ENCODE measurements around the gene SLC27A1.
"Not testable (repeated sequence)": the region's sequence is repeated elsewhere in the genome, so short reads cannot be mapped to it uniquely, and the experiment has no call there.

SLC27A1 gene

DNA sequence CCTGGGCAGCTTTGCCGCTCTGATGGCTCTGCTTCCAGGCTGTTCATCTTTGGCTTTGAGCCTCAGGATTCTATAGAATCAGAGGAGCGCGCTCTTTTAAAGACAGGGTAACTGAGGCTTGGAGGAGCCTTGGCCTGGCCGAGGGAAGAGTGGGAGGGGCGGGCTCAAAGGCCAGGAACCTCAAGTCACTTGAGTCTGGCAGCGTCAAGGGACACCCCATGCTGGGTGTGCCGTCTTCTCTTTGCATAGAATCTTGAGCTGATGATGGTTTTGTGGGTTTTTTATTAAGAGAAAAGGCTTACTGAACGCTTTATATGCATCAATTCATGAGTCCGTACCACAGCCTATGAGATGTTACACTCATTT, 42.2 kb downstream of the SLC27A1 start:
- no peak for DNase-seq

- DNase-seq, result no peak
These were observed 45.3 kb downstream of the SLC27A1 start for GRCh38 chr19:17515408-17516149.

DNA sequence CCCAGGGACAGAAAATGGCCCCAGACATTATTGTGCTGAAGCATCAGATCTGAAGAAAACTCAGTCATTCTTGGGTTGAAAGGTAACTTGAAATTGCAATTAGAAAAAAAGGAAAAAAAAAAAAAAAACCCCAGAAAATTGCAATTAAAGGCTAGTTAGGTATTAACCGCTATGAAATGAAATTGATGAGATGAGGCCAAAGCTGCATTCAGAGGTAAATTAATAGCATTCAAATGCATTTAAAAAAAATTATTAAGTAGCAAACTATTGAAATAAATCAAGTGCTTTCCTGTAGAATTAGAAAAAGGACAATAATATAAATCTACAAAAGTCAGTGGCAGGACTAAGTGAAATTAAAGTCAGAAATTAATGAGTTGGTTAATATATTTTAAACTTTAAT, 47.6 kb downstream of the SLC27A1 start:
- DNase-seq, result no peak

DNA sequence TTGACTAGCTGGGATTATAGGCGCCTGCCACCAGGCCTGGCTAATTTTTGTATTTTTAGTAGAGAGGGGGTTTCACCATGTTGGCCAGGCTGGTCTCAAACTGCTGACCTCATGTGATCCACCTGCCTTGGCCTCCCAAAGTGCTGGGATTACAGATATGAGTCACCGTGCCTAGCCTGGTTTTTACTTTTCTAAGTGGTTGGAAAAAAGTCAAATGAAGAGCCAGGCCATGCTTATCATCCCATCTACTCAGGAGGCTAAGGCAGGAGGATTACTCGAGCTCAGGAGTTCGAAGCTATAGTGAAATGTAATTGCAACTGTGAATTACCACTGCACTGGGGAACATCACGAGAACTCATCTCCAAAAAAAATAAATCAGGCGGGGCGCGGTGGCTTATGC, 48.3 kb downstream of the SLC27A1 start:
- DNase-seq, result not testable (repeated sequence)

DNA sequence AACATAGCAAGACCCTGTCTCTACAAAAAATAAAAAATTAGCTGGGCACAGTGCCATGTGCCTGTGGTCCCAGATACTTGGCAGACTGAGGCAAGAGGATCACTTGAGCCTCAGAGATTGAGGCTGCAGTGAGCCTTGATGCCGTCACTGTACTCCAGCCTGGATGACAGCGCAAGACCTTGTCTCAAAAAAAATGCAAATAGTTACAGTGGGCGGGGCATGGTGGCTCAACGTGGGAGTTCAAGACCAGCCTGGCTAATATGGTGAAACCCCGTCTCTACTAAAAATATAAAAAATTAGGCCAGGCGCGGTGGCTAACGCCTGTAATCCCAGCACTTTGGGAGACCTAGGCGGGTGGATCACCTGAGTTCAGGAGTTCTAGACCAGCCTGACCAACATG, 49.6 kb downstream of the SLC27A1 start:
- DNase-seq, result no peak

- no peak for DNase-seq
These were observed 50.5 kb downstream of the SLC27A1 start for GRCh38 chr19:17520865-17521264.

GRCh38 chr19:17522988-17523872, 52.9 kb downstream of the SLC27A1 start:
- DNase-seq, result no peak

DNA sequence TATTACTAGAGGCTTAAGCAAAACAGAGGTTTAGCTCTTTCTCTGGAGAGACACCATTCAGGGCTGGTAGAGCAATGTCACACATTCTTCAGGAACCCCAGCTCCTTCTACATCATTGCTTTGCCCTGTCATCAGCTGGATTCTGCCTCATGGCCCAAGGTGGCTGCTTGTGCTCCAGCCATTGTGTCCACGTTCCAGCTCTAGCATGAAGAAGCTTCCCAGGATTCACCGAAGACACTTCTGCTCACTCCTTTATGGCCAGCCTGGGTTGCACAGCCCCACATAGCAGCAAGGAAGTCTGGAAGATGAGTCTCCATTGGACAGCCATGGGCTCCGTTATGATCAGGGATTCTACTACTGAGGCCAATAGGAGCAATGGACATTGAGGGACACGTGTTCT, 54.3 kb downstream of the SLC27A1 start:
- no peak for DNase-seq

GRCh38 chr19:17525141-17525540, 54.8 kb downstream of the SLC27A1 start:
- no peak for DNase-seq

DNA sequence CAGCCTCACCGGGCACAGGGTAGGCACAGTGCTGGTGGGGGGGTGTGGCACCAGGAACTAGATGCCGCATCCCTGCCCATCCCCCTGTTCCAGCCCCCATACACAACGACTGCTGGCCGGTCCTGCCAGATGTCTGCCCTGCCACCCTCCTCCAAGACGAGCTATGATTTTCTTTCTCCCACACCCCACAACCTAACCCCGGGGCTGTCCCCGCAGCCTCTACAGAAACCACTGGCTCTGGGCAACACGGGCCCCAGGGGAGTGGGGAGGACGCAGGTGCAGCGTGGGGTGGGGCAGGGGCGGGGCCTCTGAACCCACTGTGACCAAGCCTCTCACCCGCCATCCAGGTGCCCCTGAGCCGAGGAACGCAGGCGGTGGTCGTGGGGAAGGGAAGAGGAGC, 56.6 kb downstream of the SLC27A1 start:
- no peak for DNase-seq

- DNase-seq, result no peak
These were observed 57.0 kb downstream of the SLC27A1 start for GRCh38 chr19:17527326-17527725.

DNA sequence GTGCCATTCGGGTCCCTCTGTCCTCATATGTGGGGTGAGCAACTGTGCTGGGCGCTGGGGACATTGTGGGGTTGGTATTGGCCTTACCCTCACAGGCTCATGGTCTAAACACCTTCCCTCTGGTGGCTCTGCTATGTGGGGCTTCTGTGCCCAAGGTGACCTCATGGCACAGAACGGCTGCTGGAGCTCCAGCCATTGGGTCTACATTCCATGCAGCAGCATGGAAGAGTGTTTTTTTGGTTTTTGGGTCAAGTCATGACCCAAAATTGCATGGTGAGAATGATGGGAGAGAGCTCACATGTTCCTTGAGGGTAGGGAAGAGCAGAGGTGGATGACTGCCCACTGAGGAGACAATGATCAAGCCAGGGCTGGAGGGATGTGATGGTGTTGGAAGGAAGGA, 58.3 kb downstream of the SLC27A1 start:
- no peak for DNase-seq

DNA sequence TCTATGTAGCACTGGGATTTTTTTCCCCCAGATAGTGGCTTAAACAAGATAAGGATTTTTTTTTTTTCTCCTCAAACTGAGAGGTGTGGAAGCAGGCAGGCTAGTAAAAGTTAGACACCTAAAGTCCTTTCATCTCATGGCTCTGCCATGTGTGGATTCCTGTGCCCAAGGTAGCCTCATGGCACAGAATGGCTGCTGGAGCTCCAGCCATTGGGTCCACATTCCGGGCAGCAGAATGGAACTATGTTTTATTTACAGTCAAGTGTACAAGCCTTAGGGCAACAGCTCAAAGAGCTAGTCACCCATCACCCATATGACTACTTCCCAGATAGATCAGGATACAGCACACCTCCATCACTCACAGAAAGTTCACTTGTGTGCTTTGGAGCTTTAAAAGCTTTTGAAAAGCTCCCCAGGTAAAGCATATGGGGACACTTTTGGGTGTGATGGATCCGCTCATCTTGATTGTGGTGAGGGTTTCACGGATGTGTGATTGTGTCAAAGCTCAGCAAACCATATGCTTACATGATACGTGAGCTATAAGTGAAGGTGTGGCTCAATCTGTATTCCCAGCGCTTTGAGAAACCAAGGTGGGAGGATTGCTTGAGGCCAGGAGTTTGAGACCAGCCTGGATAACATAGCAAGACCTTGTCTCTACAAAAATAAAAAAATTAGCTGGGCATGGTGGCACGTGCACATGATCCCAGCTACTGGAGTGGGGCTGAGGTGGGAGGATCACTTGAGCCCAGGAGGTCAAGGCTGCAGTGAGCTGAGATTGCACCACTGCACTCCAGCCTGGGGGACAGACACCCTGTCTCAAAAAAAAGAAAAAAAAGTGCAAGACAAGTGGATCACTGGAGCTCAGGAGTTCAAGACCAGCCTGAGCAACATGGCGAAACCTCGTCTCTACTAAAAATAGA, 59.2 kb downstream of the SLC27A1 start:
- no peak for DNase-seq

- DNase-seq, result no peak
These were observed 60.3 kb downstream of the SLC27A1 start for GRCh38 chr19:17530586-17530985.

- no peak for DNase-seq
These were observed 61.8 kb downstream of the SLC27A1 start for GRCh38 chr19:17532116-17532515.

- DNase-seq, result no peak
These were observed 62.2 kb downstream of the SLC27A1 start for GRCh38 chr19:17532557-17532956.

GRCh38 chr19:17534767-17535166, 64.4 kb downstream of the SLC27A1 start:
- no peak for DNase-seq

DNA sequence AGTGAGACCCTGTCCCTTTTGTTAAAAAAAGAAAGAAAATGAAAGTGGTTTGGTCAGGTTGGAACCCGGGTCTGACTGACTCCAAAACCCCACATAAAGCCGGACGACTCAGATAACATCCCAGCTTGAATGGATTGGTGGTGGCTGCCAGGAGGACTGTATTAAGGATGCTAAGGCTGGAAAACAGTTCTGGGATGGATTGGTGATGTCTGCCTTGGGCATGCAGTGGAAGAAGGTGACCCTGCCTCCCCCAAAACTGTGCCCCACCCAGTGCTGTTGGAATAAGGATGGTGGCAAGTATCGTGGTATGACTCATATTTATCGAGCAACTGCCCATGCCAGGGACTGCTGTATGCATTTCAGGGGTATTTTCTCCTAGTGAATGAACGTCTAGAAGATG, 66.6 kb downstream of the SLC27A1 start:
- DNase-seq, result no peak

DNA sequence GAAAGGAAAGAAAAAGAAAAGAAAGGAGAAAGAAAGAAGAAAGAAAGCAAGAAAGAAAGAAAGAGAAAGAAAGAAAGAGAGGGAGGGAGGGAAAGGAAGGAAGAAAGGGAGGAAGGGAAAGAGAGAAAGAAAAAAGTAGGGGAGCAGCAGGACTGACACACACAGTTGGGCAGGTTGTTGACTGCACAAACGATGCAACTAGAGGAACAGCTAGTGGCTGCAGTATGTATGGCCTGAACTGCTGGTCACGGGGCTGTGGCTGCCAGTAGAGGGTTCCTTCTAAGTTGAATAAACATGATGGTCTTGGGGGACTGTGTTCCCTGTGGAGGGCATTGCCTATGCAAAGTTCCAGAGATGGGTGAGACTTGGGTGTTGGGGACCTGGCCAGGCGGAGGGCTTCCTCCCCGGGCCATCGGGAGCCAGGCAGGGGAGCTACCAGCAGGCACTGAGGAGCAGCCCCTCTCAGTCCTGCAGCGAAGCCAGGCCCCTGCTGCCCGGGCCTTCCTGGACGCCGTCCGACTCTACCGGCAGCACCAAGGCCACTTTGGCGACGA, 68.4 kb downstream of the SLC27A1 start:
- DNase-seq, result no peak

GRCh38 chr19:17539238-17540117, 69.2 kb downstream of the SLC27A1 start:
- peak; percentile 73 for DNase-seq

DNA sequence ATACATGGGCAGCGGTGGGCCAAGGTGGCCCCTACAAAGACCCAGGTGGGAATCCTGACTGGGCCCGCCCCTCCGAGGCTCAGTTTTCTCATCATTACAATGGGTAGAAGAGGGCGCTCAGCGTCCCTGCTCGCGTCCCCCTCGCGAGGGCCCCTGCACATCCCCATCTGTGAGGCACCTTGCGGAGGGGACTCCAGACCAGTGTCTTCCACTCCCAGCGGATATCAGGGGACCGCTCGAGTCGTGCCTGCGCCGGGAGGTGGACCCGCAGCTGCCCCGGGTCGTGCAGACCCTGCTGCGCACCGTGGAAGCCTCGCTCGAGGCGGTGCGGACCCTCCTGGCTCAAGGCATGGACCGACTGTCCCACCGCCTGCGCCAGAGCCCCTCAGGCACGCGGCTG, 69.8 kb downstream of the SLC27A1 start:
- no peak for DNase-seq

Data from kidney glomerular epithelial cell (primary cell).